ENCODE measurements around the gene STAG1. TPM values are rescaled to one million over a fixed set of nuclear protein-coding genes. Genes with fewer than 3 reads are reported as not detected.

The STAG1 gene
- polyA plus RNA-seq, 2 of the 4 experiments (the other 2 are of a cell fraction): 12.8 to 19.2 TPM

DNA sequence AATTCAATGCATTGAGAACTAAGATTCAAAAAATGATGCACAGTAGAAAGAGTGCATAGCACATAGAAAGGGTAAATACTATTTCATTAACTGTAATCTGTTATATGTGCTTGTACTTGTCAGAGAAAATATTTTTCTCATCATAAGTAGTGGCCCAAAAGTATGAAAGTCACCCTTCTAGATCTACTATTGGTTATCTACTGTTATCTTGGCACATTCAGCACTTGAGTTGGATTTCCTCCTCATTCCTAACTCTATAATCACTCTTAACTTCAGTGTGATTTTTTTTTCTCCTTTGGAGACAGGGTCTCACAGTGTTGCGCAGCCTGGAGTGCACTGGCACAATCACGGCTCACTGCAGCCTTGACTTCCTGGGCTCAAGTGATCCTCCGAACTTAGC lies 307.6 kb downstream of the STAG1 start:
- no peak overlapping the region for H3K27ac ChIP-seq
- CTCF ChIA-PET: no interaction called here
- no peaks in the 10 kb centered on the region for H3K4me1 ChIP-seq
- no peaks in the 10 kb centered on the region for H3K9me3 ChIP-seq
- FAIRE-seq: no peak
- POLR2A ChIA-PET: no interaction called here
- TF ChIP-seq FOSL2 (IDR thresholded peaks at IDR 0.05) (no peak), FOSL2 (CRISPR knock-in tag; IDR thresholded peaks at IDR 0.05) (no peak), ESRRA (IDR thresholded peaks at IDR 0.05; ENCODE audit: borderline replicate concordance, low read length) (no peak), BHLHE40 (IDR thresholded peaks at IDR 0.05; ENCODE audit: low read depth, low read length) (no peak), USF2 (IDR thresholded peaks at IDR 0.05) (no peak), HMGXB4 (CRISPR knock-in tag; IDR thresholded peaks at IDR 0.05; ENCODE audit: borderline replicate concordance) (no peak), EHF (CRISPR knock-in tag; IDR thresholded peaks at IDR 0.05) (no peak), ZC3H11A (IDR thresholded peaks at IDR 0.05) (no peak), HOXB5 (CRISPR knock-in tag; IDR thresholded peaks at IDR 0.05) (no peak), KDM1A (IDR thresholded peaks at IDR 0.05; ENCODE audit: low read depth) (no peak)
- TF ChIP-seq, protein P1, sequence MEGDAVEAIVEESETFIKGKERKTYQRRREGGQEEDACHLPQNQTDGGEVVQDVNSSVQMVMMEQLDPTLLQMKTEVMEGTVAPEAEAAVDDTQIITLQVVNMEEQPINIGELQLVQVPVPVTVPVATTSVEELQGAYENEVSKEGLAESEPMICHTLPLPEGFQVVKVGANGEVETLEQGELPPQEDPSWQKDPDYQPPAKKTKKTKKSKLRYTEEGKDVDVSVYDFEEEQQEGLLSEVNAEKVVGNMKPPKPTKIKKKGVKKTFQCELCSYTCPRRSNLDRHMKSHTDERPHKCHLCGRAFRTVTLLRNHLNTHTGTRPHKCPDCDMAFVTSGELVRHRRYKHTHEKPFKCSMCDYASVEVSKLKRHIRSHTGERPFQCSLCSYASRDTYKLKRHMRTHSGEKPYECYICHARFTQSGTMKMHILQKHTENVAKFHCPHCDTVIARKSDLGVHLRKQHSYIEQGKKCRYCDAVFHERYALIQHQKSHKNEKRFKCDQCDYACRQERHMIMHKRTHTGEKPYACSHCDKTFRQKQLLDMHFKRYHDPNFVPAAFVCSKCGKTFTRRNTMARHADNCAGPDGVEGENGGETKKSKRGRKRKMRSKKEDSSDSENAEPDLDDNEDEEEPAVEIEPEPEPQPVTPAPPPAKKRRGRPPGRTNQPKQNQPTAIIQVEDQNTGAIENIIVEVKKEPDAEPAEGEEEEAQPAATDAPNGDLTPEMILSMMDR (IDR thresholded peaks at IDR 0.05): no peak
- DNase-seq (ENCODE audit: low read depth in 1 of 2, low spot score in 1 of 2): no peak
- no peak for ATAC-seq
- 97% methylated on average over 3 of the region's 3 CpGs for WGBS (ENCODE audit: missing lambda C conversion rate)
- H3K4me3 ChIP-seq: no peak overlapping the region
- H3K4me2 ChIP-seq: no peak overlapping the region

DNA sequence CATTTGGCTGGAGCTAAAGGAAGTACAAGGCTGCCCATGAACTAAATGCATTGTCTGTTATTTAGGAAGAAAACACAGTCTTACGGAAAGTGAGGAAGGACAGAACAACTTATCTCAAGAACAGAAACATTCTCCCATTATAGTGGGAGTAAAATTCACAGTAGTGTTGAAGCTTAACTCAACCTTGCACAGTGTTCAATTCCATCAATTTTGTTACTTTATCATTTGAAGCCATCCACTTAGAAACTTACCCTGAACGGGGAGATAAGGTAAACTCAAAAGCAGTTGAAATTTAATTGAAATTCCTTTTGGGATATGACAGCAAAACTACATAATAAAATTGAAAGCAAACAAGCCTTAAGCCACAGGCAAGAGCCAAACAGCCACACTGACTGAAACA lies 315.1 kb downstream of the STAG1 start:
- TF ChIP-seq POLR2AphosphoS2 (conservative IDR thresholded peaks at IDR 0.05; ENCODE audit: low read length) (no peak), CEBPB (IDR thresholded peaks at IDR 0.05) (no peak), USF2 (IDR thresholded peaks at IDR 0.05) (no peak), ESRRA (IDR thresholded peaks at IDR 0.05; ENCODE audit: borderline replicate concordance, low read length) (no peak)
- POLR2A ChIA-PET: no interaction called here
- no peak overlapping the region for H3K4me3 ChIP-seq
- CTCF ChIA-PET: no interaction called here
- 87% methylated on average over 2 of the region's 2 CpGs for WGBS (ENCODE audit: missing lambda C conversion rate)
- no peaks in the 10 kb centered on the region for H3K4me1 ChIP-seq
- H3K4me2 ChIP-seq: no peak overlapping the region
- no peak overlapping the region for H3K27ac ChIP-seq
- FAIRE-seq (no peak), DNase-seq (ENCODE audit: low read depth in 1 of 2, low spot score in 1 of 2) (no peak), ATAC-seq (no peak)
- H3K9me3 ChIP-seq: no peaks in the 10 kb centered on the region

DNA sequence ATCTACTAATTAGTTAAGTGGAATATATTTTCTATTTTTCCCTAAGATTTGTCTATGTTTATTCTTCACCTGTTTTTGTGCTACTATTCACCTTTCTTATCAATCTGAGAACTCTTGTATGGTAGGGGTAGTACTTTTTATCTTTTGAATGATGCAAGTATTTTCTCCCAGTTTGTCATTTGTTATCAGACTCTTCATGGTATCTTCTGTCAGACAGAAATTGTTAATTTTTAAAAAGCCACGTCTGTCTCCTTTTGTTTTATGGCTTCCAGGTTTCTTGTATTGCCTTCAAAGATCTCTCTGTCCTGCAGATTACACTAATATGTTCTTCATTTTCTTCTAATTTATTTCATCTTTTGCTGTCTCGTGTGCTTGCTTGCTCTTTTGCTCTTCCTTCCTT lies 317.7 kb downstream of the STAG1 start:
- FAIRE-seq (no peak), DNase-seq (ENCODE audit: low read depth in 1 of 2, low spot score in 1 of 2) (no peak), ATAC-seq (no peak)
- Histone ChIP-seq H3K4me3 (no peak overlapping the region), H3K4me1 (no peaks in the 10 kb centered on the region), H3K9me3 (no peaks in the 10 kb centered on the region), H3K4me2 (no peak overlapping the region), H3K27ac (no peak overlapping the region)
- WGBS (ENCODE audit: missing lambda C conversion rate): 89% methylated on average over 2 of the region's 2 CpGs
- ChIA-PET POLR2A (no interaction called here), CTCF (no interaction called here)
- TF ChIP-seq ZSCAN20 (CRISPR knock-in tag; IDR thresholded peaks at IDR 0.05): no peak
- TF ChIP-seq RARB (CRISPR knock-in tag; IDR thresholded peaks at IDR 0.05): no peak
- no peak for TF ChIP-seq TP53 (CRISPR knock-in tag; IDR thresholded peaks at IDR 0.05)
- TF ChIP-seq NFE2L2 (conservative IDR thresholded peaks at IDR 0.05; ENCODE audit: low read length): no peak
- TF ChIP-seq ZC3H11A (IDR thresholded peaks at IDR 0.05): no peak
- no peak for TF ChIP-seq RAD21 (conservative IDR thresholded peaks at IDR 0.05 in 1 of 2, IDR thresholded peaks at IDR 0.05 in 1 of 2)
- no peak for TF ChIP-seq PHF8 (IDR thresholded peaks at IDR 0.05; ENCODE audit: borderline replicate concordance, low read depth)
- no peak for TF ChIP-seq ZFP36 (IDR thresholded peaks at IDR 0.05; ENCODE audit: borderline replicate concordance, partially characterized antibody)
